NT2/D1 (cell line): ENCODE results near the gene TM6SF1.

ENCODE experiments used
- SUZ12 ChIP-seq: IDR thresholded peaks from 2 replicates; pipeline ENCODE4 v1.6.1; 2011; ENCODE audit not compliant: insufficient read length, insufficient read depth; ENCODE audit errors: extremely low read depth
- YY1 ChIP-seq: IDR thresholded peaks from 2 replicates; pipeline ENCODE4 v1.6.1; 2011; ENCODE audit not compliant: insufficient read length, insufficient read depth
- ZNF274 ChIP-seq: IDR thresholded peaks from 2 replicates; pipeline ENCODE4 v1.6.1; 2011; ENCODE audit warnings: mild to moderate bottlenecking, low read depth, low read length

- TF ChIP-seq ZNF274 (no peak), SUZ12 (no peak), YY1 (no peak)
These were observed 22.3 kb downstream of the TM6SF1 start for GRCh38 chr15:83129791-83130190.
